AG09309 (cell line): ENCODE data around the gene PMPCA.

Source experiments
- DNase-seq: peaks from one replicate; pipeline ENCODE4 v3.0.0-alpha.2; 2010; ENCODE audit warnings: low read depth
- H3K4me3 ChIP-seq: 2 replicates; pipeline ENCODE4 v1.5.1; 2011; ENCODE audit warnings: mild to moderate bottlenecking, low read depth, low read length, moderate library complexity; ENCODE audit not compliant: control insufficient read depth
- CTCF ChIP-seq: IDR thresholded peaks from 2 replicates; pipeline ENCODE4 v1.5.1; 2011; ENCODE audit warnings: mild to moderate bottlenecking, low read depth, low read length, inconsistent platforms; ENCODE audit not compliant: insufficient read depth, control insufficient read depth; ENCODE audit errors: missing control alignments

The PMPCA gene

DNA sequence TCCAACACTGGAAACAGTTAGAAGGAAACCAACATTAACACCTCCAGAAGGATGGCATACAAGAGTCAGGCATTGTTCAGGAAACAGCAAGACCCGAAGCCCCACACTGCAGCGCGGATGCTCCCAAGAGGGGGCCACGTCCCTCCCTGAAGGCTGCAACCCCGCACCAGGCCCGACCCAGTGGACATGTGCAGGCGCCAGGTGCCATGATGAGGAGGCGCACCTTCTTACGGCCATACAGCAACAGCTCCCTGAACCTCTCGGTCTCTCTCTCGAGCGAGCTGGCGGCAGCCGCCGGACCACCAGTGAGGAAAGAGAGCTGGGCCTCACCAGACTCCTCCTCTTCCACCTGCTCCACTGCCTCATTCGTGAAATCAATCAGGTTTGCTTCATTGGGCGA, 52.2 kb downstream of the PMPCA start:
- TF ChIP-seq CTCF, result no peak
- no peak overlapping the region for H3K4me3 ChIP-seq
- DNase-seq, result no peak

DNA sequence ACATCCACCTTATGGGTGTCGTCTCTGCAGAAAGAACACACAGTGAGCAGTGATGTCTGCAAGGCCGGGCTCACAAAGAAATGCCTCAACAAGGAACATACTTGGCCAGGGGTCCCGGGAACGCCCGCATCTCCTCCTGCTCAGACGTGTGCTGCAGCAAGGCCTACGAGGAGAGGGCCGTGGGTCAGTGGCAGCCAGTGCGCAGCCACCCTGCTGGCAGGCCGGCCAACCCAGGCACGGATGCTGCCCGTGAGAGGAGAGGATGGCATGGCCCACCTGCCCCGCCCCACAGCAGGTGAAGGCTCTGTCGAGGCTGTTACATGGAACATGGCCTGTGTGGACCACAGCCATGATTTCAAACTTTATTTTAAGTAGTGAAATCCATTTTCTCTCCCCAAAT, 53.1 kb downstream of the PMPCA start:
- no peak for TF ChIP-seq CTCF
- H3K4me3 ChIP-seq, result no peak overlapping the region
- DNase-seq, result no peak

DNA sequence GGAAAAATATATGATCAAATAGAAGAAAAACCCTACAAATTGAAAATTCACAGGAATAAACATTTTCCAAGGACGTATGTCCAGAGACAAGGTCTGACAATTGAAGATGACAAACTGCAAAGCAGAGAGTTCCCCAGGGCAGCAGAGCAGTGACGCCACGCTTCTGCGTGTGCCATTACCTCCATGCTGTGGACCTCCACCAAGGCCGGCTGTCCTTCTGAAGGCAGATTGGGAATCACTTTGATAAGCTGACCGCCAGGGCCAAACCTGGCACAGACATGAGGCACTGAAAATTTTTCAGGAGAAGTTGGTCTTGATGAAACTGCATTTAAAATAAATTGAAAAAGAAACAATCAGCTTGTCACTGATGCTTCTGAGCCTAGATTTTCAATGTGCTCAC, 53.8 kb downstream of the PMPCA start:
- TF ChIP-seq CTCF, result no peak
- no peak overlapping the region for H3K4me3 ChIP-seq
- no peak for DNase-seq

GRCh38 chr9:136465500-136466154, 55.2 kb downstream of the PMPCA start:
- no peak for TF ChIP-seq CTCF
- no peak for DNase-seq
- H3K4me3 ChIP-seq, result no peak overlapping the region

GRCh38 chr9:136466155-136466541, 55.7 kb downstream of the PMPCA start:
- DNase-seq, result no peak
- TF ChIP-seq CTCF, result no peak

GRCh38 chr9:136467766-136468165, 57.3 kb downstream of the PMPCA start:
- no peak for TF ChIP-seq CTCF
- H3K4me3 ChIP-seq, result no peak overlapping the region

More at GRCh38 chr9:136466155-136466541, 55.7 kb downstream of the PMPCA start:
- no peak overlapping the region for H3K4me3 ChIP-seq

More at GRCh38 chr9:136467766-136468165, 57.3 kb downstream of the PMPCA start:
- no peak for DNase-seq
